ENCODE measurements around the gene SELENOO.

The SELENOO gene

GRCh38 chr22:50218153-50218995 lies 17.6 kb downstream of the SELENOO start:
- DNase-seq, result no peak

GRCh38 chr22:50218996-50219727 lies 18.4 kb downstream of the SELENOO start:
- DNase-seq, result no peak

- DNase-seq, result no peak
Observed at GRCh38 chr22:50219800-50220602, 19.2 kb downstream of the SELENOO start.

- DNase-seq, result no peak
Observed at GRCh38 chr22:50220603-50221409, 20.0 kb downstream of the SELENOO start.

- no peak for DNase-seq
Observed at GRCh38 chr22:50221410-50222300, 20.8 kb downstream of the SELENOO start.

GRCh38 chr22:50222508-50222907 lies 21.7 kb downstream of the SELENOO start:
- DNase-seq, result no peak

GRCh38 chr22:50224071-50224470 lies 23.3 kb downstream of the SELENOO start:
- DNase-seq, result no peak

- DNase-seq, result no peak
Observed at GRCh38 chr22:50225200-50225969, 24.6 kb downstream of the SELENOO start.

- no peak for DNase-seq
Observed at GRCh38 chr22:50226063-50226874, 25.5 kb downstream of the SELENOO start.

GRCh38 chr22:50226875-50227165 lies 26.0 kb downstream of the SELENOO start:
- no peak for DNase-seq

GRCh38 chr22:50227579-50228215 lies 26.9 kb downstream of the SELENOO start:
- no peak for DNase-seq

GRCh38 chr22:50228366-50228765 lies 27.6 kb downstream of the SELENOO start:
- no peak for DNase-seq

- DNase-seq, result no peak
Observed at GRCh38 chr22:50229370-50229769, 28.6 kb downstream of the SELENOO start.

GRCh38 chr22:50232481-50233151 lies 31.8 kb downstream of the SELENOO start:
- no peak for DNase-seq

- no peak for DNase-seq
Observed at GRCh38 chr22:50233223-50233622, 32.4 kb downstream of the SELENOO start.

GRCh38 chr22:50236731-50237409 lies 36.1 kb downstream of the SELENOO start:
- no peak for DNase-seq

- no peak for DNase-seq
Observed at GRCh38 chr22:50238755-50239154, 37.9 kb downstream of the SELENOO start.

GRCh38 chr22:50242406-50242949 lies 41.7 kb downstream of the SELENOO start:
- DNase-seq, result no peak
